ENCODE data around the gene SHD. TPM values are rescaled to one million over a fixed set of nuclear protein-coding genes. Genes with fewer than 3 reads are reported as not detected.

Gene SHD
- total and polyA plus RNA-seq, 2 of the 13 experiments (the other 11 are each of a cell fraction or from before 2014, with no cell fraction given), result 0.11 to 0.20 TPM

- TF ChIP-seq IRF1 (CRISPR knock-in tag; IDR thresholded peaks at IDR 0.05; ENCODE audit: low read depth) (no peak), CREB1 (IDR thresholded peaks at IDR 0.05) (peak; percentile 64), CREB1 (CRISPR knock-in tag; IDR thresholded peaks at IDR 0.05) (peak; percentile 80; the same call in 1 of the 2 replicates), REST (IDR thresholded peaks at IDR 0.05; ENCODE audit: borderline replicate concordance in 1 of 2, low read depth in 1 of 2, low read length in 2 of 2) (peak in 1 of 2 experiments; percentile 34; a peak in 1 of 4 replicates), ZNF496 (CRISPR knock-in tag; IDR thresholded peaks at IDR 0.05; ENCODE audit: insufficient replicate concordance) (no peak), ZNF431 (CRISPR knock-in tag; IDR thresholded peaks at IDR 0.05; ENCODE audit: borderline replicate concordance, low read depth) (peak; percentile 95), NR2F6 (IDR thresholded peaks at IDR 0.05) (peak; percentile 73), NR2F6 (CRISPR knock-in tag; IDR thresholded peaks at IDR 0.05) (peak; percentile 96), ZNF275 (CRISPR knock-in tag; IDR thresholded peaks at IDR 0.05; ENCODE audit: borderline replicate concordance) (peak; percentile 85; the same call in 1 of the 2 replicates), GFI1 (CRISPR knock-in tag; IDR thresholded peaks at IDR 0.05; ENCODE audit: borderline replicate concordance) (peak; percentile 55; the same call in 1 of the 2 replicates), ZNF562 (CRISPR knock-in tag; IDR thresholded peaks at IDR 0.05; ENCODE audit: borderline replicate concordance) (no peak), ZNF343 (CRISPR knock-in tag; IDR thresholded peaks at IDR 0.05) (no peak), USF2 (IDR thresholded peaks at IDR 0.05; ENCODE audit: low read depth, low read length) (no peak), USF2 (CRISPR knock-in tag; IDR thresholded peaks at IDR 0.05; ENCODE audit: borderline replicate concordance) (0 out of 2 replicates have a peak, but pooled peaks have one; percentile 28), ZNF597 (CRISPR knock-in tag; IDR thresholded peaks at IDR 0.05) (no peak), TARDBP (CRISPR knock-in tag; IDR thresholded peaks at IDR 0.05) (peak; percentile 84), THAP11 (CRISPR knock-in tag; IDR thresholded peaks at IDR 0.05) (peak; percentile 86), BCL6 (CRISPR knock-in tag; IDR thresholded peaks at IDR 0.05) (peak; percentile 75), THYN1 (CRISPR knock-in tag; IDR thresholded peaks at IDR 0.05; ENCODE audit: borderline replicate concordance, low read depth) (no peak), ZSCAN25 (CRISPR knock-in tag; IDR thresholded peaks at IDR 0.05) (peak; percentile 89)
Observed at GRCh38 chr19:4310247-4311121, 31.4 kb downstream of the SHD start (continued).
